Stomach smooth muscle (tissue), 2 donors: ENCODE data around the gene DCTPP1.
"Not testable (repeated sequence)": the region's sequence is repeated elsewhere in the genome, so short reads cannot be mapped to it uniquely, and the experiment has no call there.

Source experiments
- H3K27ac ChIP-seq: one replicate; pipeline ENCODE4 v1.7.0; 2013; ENCODE audit warnings: mild to moderate bottlenecking, low read length, inconsistent platforms
- H3K27me3 ChIP-seq, 2 donors: one replicate each; pipeline ENCODE4 v1.7.0; 2013; ENCODE audit warnings: low read length in 2 of 2; ENCODE audit not compliant: insufficient read depth in 2 of 2, control insufficient read depth in 1 of 2
- H3K36me3 ChIP-seq, 2 donors: one replicate each; pipeline ENCODE4 v1.7.0; 2013; ENCODE audit warnings: low read length in 2 of 2; ENCODE audit not compliant: control insufficient read depth in 2 of 2, insufficient read depth in 2 of 2
- H3K4me1 ChIP-seq: one replicate; pipeline ENCODE4 v1.7.0; 2013; ENCODE audit warnings: low read length; ENCODE audit not compliant: control insufficient read depth, insufficient read depth
- H3K4me3 ChIP-seq, 2 donors: one replicate each; pipeline ENCODE4 v1.7.0; 2013; ENCODE audit warnings: low read length in 2 of 2
- H3K9ac ChIP-seq, 2 donors: one replicate each; pipeline ENCODE4 v1.7.0; 2013; ENCODE audit warnings: low read length in 2 of 2, mild to moderate bottlenecking in 1 of 2
- H3K9me3 ChIP-seq, 2 donors: one replicate each; pipeline ENCODE4 v1.7.0; 2013; ENCODE audit warnings: low read length in 2 of 2; ENCODE audit not compliant: control insufficient read depth in 2 of 2
- donor health status: healthy.
- donor health status: Pancreatic carcinoma.

The DCTPP1 gene

DNA sequence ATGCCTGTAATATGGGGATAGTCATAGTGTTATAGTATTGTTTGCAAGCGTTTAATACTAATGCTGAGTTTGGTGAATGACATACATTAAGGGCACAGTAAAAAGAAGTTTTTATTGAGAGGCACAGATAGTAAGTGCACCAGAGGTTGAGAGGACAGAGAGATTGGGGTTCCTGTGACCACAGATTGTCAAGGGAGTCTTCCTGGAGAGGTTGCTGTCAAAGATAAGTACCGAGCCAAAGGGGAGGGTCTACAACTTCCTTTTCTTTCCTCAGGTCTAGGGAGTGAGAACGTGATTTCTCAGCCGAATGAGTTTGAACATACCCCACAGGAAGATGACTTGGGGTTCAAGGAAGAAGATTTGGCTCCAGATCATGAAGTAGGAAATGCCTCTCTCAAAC lies 32.8 kb downstream of the DCTPP1 start:
- H3K36me3 ChIP-seq = peaks cover 6 to 16% of the 10 kb centered on the region in 2 donors
- no peaks in the 10 kb centered on the region for H3K27me3 ChIP-seq
- H3K9me3 ChIP-seq = no peaks in the 10 kb centered on the region
- H3K4me1 ChIP-seq = peaks cover 39% of the 10 kb centered on the region
- H3K4me3 ChIP-seq = no peak overlapping the region
- no peak overlapping the region for H3K9ac ChIP-seq
- H3K27ac ChIP-seq = no peak overlapping the region

DNA sequence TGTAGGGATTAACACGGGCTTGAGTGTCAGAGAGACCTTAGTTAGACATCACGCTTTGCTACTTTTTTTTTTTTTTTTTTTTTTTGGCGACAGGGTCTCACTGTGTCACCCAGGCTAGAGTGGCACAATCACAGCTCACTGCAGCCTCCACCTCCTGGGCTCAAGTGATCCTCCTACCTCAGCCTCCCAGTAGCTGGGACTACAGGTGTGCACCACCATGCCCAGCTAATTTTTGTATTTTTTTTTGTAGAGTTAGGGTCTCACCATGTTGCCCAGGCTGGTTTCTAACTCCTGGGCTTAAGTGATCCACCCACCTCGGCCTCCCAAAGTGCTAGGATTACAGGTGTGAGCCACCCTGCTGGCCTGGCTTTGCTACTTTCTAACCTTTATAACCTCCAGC lies 33.2 kb downstream of the DCTPP1 start:
- peaks cover 39% of the 10 kb centered on the region for H3K4me1 ChIP-seq
- peaks cover 6 to 16% of the 10 kb centered on the region in 2 donors for H3K36me3 ChIP-seq
- H3K27me3 ChIP-seq, H3K9me3 ChIP-seq, H3K9ac ChIP-seq, H3K27ac ChIP-seq: not testable (repeated sequence)
- H3K4me3 ChIP-seq = peak overlapping the region; percentile 77 to 85

- Histone ChIP-seq H3K9ac (peak overlapping the region; percentile 71 to 77), H3K27me3 (no peaks in the 10 kb centered on the region), H3K4me1 (peaks cover 39% of the 10 kb centered on the region), H3K27ac (peak overlapping the region; percentile 69), H3K9me3 (no peaks in the 10 kb centered on the region), H3K4me3 (peak overlapping the region; percentile 77 to 85), H3K36me3 (peaks cover 6 to 16% of the 10 kb centered on the region in 2 donors)
These were observed 33.7 kb downstream of the DCTPP1 start for GRCh38 chr16:30395992-30396585.

DNA sequence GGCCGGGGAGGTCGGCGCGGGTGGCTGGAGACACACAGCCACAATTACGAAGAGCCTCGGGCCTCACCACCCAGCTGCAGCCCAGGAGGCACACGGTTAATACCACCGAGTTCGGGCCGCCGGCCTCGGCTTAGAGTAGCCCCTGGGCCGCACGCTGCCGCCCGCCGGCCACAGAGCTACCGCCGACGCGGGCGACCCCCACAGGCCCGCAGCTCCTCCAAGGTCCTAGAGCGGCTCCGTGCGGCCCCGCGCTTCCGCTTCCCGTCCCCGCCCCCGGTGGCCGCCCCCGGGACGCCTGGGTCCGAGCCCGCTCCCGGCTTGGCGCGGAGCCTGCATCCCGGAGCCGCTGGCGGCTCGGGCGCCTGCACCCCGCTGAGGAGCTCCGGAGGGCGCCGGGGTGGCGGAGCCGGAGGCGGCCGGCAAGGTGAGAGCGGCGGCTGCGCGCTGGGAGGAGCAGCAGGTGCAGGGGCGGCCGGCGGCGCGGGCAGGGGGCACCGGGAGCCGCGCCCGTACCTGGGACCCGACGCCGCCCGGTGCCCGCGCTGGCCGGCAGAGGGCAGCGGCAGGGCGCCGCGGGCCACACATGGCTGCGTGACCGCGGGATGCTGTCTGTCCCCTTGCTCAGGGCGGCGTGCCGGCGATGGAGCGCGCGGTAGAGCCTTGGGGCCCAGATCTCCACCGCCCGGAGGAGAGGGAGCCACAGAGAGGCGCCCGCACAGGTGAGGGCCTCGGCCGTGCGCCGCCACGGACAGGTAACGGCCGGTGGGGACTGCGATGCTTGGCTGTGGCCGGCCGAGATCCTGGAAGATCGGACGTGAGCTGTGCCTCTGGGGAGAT lies 34.5 kb downstream of the DCTPP1 start, which contains the start of gene ZNF48:
ZNF48 (plus strand) TSS at position 266 of the 837 bp plus-strand sequence; CDS start at position 641, 375 bp downstream.
- H3K9ac ChIP-seq = peak within 1 kb of the TSS; percentile 79 to 87
- peak within 1 kb of the TSS; percentile 69 for H3K27ac ChIP-seq
- no peaks in the 10 kb centered on the region for H3K9me3 ChIP-seq
- H3K4me1 ChIP-seq = peaks cover 34% of the 10 kb centered on the region
- H3K27me3 ChIP-seq = no peaks in the 10 kb centered on the region
- peaks cover 6 to 16% of the 10 kb centered on the region in 2 donors for H3K36me3 ChIP-seq
- H3K4me3 ChIP-seq = peak within 1 kb of the TSS; percentile 77 to 85

- Histone ChIP-seq H3K9ac (peak overlapping the region; percentile 79 to 87), H3K27ac (peak overlapping the region; percentile 62), H3K36me3 (peaks cover 6 to 16% of the 10 kb centered on the region in 2 donors), H3K4me1 (peaks cover 29% of the 10 kb centered on the region), H3K27me3 (no peaks in the 10 kb centered on the region), H3K9me3 (no peaks in the 10 kb centered on the region), H3K4me3 (peak overlapping the region; percentile 63 to 85)
These were observed 35.2 kb downstream of the DCTPP1 start for GRCh38 chr16:30394592-30395154.

DNA sequence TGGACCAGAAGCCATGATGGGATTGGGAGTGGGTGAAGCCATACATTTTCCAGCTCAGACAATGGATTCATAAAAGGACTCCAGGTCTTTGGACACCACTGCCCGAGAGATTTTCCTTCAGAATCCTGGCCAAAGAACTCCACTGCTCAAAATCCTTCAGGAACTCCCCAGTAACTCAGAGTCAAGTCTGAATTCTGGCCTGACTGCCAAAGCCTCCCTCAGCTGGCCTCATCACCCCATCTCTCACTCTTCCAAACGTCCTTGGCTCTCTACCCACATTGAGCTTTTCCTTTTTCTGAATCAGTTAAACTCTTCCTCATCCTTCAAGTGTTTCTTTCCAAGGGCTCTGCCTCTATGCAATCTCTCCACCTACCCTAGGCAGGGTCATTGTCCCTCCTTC lies 46.3 kb downstream of the DCTPP1 start:
- Histone ChIP-seq H3K9me3 (no peaks in the 10 kb centered on the region), H3K36me3 (peaks cover 0 to 3% of the 10 kb centered on the region in 2 donors), H3K4me3 (no peak overlapping the region), H3K9ac (no peak overlapping the region), H3K27ac (no peak overlapping the region), H3K4me1 (peaks cover 11% of the 10 kb centered on the region), H3K27me3 (no peaks in the 10 kb centered on the region)

GRCh38 chr16:30382111-30382881 lies 47.5 kb downstream of the DCTPP1 start, which contains the start of gene SEPTIN1:
Gene SEPTIN1 (minus strand): TSS chr16:30382561. CDS start chr16:30382542, 19 bp downstream.
- H3K4me3 ChIP-seq = peak within 1 kb of the TSS in 1 of 2 donors; percentile 3
- peak within 1 kb of the TSS; percentile 11 for H3K27ac ChIP-seq
- no peaks in the 10 kb centered on the region for H3K9me3 ChIP-seq
- H3K36me3 ChIP-seq = peaks cover 0 to 3% of the 10 kb centered on the region in 2 donors
- H3K9ac ChIP-seq = no peak within 1 kb of the TSS
- peaks cover 14% of the 10 kb centered on the region for H3K4me1 ChIP-seq
- no peaks in the 10 kb centered on the region for H3K27me3 ChIP-seq

GRCh38 chr16:30381291-30382041 lies 48.4 kb downstream of the DCTPP1 start:
- Histone ChIP-seq H3K36me3 (peaks cover 0 to 3% of the 10 kb centered on the region in 2 donors), H3K9me3 (no peaks in the 10 kb centered on the region), H3K27me3 (no peaks in the 10 kb centered on the region), H3K4me3 (peak overlapping the region in 1 of 2 donors; percentile 3), H3K27ac (peak overlapping the region; percentile 11), H3K9ac (no peak overlapping the region), H3K4me1 (peaks cover 19% of the 10 kb centered on the region)

DNA sequence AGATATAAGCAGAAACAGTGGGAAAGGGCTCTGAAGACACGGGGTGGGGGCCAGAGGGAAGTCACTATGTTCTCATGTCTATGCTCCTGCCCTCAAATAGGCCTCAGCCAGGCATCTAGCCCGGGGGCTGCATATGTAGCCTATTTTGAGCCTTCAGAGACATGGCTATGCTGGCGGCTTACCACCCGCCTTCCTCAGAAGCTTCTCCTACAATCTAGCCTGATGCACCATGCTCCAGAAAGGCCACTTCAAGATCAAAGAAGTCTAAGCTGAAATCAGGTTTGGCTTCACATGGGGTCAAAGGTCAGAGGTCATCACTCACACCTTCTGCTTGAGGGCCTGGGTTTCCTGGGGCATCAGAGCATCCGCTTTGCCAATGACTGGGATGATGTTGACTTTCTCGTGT lies 49.0 kb downstream of the DCTPP1 start:
- H3K36me3 ChIP-seq = peaks cover 0 to 3% of the 10 kb centered on the region in 2 donors
- H3K4me1 ChIP-seq = peaks cover 19% of the 10 kb centered on the region
- H3K27me3 ChIP-seq = no peaks in the 10 kb centered on the region
- H3K9ac ChIP-seq = no peak overlapping the region
- H3K4me3 ChIP-seq = no peak overlapping the region
- no peaks in the 10 kb centered on the region for H3K9me3 ChIP-seq
- H3K27ac ChIP-seq = no peak overlapping the region
